PFSK-1 (cell line): Measurements from ENCODE around the gene MAPKBP1.

ENCODE experiments used
- POLR2AphosphoS5 ChIP-seq: IDR thresholded peaks from 2 replicates; pipeline ENCODE4 v1.6.1; 2012; ENCODE audit warnings: low read depth, mild to moderate bottlenecking, control low read depth, low read length, moderate library complexity
- REST ChIP-seq, 2 experiments: IDR thresholded peaks; 2 replicates each; pipeline versions ENCODE4 v1.6.1 to v1.8.0; 2011 to 2012; ENCODE audit warnings: low read depth in 2 of 2, low read length in 2 of 2, control low read depth in 1 of 2, inconsistent platforms in 1 of 2, mild to moderate bottlenecking in 1 of 2, moderate library complexity in 1 of 2; ENCODE audit not compliant: insufficient read depth in 1 of 2
- SIN3A ChIP-seq: IDR thresholded peaks from 2 replicates; pipeline ENCODE4 v1.6.1; 2012; ENCODE audit warnings: mild to moderate bottlenecking, low read length, moderate library complexity, borderline replicate concordance; ENCODE audit not compliant: insufficient read depth
- TAF1 ChIP-seq: IDR thresholded peaks from 2 replicates; pipeline ENCODE4 v1.6.1; 2012; ENCODE audit warnings: low read length, control low read depth, borderline replicate concordance; ENCODE audit not compliant: insufficient read depth

GRCh38 chr15:41827290-41827879 is 53.1 kb downstream of the MAPKBP1 start:
- TF ChIP-seq POLR2AphosphoS5 (no peak; the same call in 1 of the 2 replicates), TAF1 (no peak), SIN3A (no peak), REST (IDR thresholded peaks at IDR 0.05; ENCODE audit: insufficient read depth in 1 of 2, low read depth in 2 of 2, low read length in 2 of 2) (no peak)
